Measurements from ENCODE around the gene CDCA7L.

- TF ChIP-seq CTCF (IDR thresholded peaks at IDR 0.05; ENCODE audit: low read depth, low read length): no peak
- TF ChIP-seq EZH2phosphoT487 (IDR thresholded peaks at IDR 0.05; ENCODE audit: low read depth): no peak
These were observed 94.1 kb downstream of the CDCA7L start for GRCh38 chr7:21851559-21851967.
